ENCODE data around the gene CDC27.

CDC27 gene

GRCh38 chr17:47120521-47121095, 68.5 kb downstream of the CDC27 start:
- no peak for DNase-seq (ENCODE audit: low read depth in 1 of 2, low spot score in 1 of 2)
- H3K27ac ChIP-seq (replicated peaks): no peak overlapping the region
- no peaks in the 10 kb centered on the region for H3K27me3 ChIP-seq (ENCODE audit: insufficient read depth, poor library complexity, severe bottlenecking)
- no peak overlapping the region for H3K4me3 ChIP-seq (replicated peaks; ENCODE audit: insufficient read depth, low read length)
- TF ChIP-seq POLR2AphosphoS5 (IDR thresholded peaks at IDR 0.05; ENCODE audit: low read depth): no peak
- TF ChIP-seq GABPA (IDR thresholded peaks at IDR 0.05; ENCODE audit: low read depth): no peak
- TF ChIP-seq, protein P1, sequence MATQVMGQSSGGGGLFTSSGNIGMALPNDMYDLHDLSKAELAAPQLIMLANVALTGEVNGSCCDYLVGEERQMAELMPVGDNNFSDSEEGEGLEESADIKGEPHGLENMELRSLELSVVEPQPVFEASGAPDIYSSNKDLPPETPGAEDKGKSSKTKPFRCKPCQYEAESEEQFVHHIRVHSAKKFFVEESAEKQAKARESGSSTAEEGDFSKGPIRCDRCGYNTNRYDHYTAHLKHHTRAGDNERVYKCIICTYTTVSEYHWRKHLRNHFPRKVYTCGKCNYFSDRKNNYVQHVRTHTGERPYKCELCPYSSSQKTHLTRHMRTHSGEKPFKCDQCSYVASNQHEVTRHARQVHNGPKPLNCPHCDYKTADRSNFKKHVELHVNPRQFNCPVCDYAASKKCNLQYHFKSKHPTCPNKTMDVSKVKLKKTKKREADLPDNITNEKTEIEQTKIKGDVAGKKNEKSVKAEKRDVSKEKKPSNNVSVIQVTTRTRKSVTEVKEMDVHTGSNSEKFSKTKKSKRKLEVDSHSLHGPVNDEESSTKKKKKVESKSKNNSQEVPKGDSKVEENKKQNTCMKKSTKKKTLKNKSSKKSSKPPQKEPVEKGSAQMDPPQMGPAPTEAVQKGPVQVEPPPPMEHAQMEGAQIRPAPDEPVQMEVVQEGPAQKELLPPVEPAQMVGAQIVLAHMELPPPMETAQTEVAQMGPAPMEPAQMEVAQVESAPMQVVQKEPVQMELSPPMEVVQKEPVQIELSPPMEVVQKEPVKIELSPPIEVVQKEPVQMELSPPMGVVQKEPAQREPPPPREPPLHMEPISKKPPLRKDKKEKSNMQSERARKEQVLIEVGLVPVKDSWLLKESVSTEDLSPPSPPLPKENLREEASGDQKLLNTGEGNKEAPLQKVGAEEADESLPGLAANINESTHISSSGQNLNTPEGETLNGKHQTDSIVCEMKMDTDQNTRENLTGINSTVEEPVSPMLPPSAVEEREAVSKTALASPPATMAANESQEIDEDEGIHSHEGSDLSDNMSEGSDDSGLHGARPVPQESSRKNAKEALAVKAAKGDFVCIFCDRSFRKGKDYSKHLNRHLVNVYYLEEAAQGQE (IDR thresholded peaks at IDR 0.05; ENCODE audit: insufficient replicate concordance, low read depth): no peak
- no peak for TF ChIP-seq CTCF (IDR thresholded peaks at IDR 0.05; ENCODE audit: insufficient read depth, low read length)
- TF ChIP-seq SPI1 (IDR thresholded peaks at IDR 0.05; ENCODE audit: borderline replicate concordance, low read depth): no peak

DNA sequence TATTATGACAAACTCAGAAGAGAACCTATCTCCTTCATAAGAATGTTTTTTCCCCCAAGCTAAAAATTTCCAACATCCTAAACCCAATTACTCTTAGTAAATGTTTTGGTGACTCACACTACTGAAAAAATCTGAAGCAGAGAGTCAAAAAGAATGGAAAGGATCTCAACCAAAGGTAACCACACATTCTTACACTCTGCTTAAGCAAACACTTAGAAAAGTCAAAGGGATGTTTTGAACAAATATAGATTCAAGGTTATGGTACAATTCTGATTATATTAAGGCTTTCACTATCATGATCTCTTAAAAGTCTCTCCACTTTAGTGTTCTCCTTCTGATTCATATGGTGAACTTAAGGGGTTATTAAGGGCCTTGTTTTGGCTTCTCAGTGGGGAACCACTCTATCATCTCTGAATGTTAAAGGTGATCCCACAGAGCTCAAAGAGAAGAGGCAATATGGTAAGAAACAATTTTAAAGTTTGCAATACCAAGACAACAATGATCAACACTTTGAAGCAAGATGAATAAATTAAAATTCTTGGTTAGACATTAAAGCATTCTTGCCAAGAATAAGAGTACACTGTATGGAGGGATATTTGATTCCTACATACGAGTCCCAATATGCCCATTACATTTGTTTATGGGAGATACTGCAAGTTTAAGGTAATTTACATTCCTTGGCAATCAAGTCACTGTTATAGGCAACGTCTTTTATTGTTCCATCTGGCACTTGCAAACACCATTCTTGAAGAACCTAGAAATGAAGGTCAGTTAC, 69.2 kb downstream of the CDC27 start:
- TF ChIP-seq, protein P1 (IDR thresholded peaks at IDR 0.05; ENCODE audit: insufficient replicate concordance, low read depth): no peak
- TF ChIP-seq SPI1 (IDR thresholded peaks at IDR 0.05; ENCODE audit: borderline replicate concordance, low read depth) (no peak), GABPA (IDR thresholded peaks at IDR 0.05; ENCODE audit: low read depth) (no peak), CTCF (IDR thresholded peaks at IDR 0.05; ENCODE audit: insufficient read depth, low read length) (no peak), POLR2AphosphoS5 (IDR thresholded peaks at IDR 0.05; ENCODE audit: low read depth) (no peak)
- no peak overlapping the region for H3K27ac ChIP-seq (replicated peaks)
- H3K4me3 ChIP-seq (replicated peaks; ENCODE audit: insufficient read depth, low read length): no peak overlapping the region
- DNase-seq (ENCODE audit: low read depth in 1 of 2, low spot score in 1 of 2): no peak
- no peaks in the 10 kb centered on the region for H3K27me3 ChIP-seq (ENCODE audit: insufficient read depth, poor library complexity, severe bottlenecking)

DNA sequence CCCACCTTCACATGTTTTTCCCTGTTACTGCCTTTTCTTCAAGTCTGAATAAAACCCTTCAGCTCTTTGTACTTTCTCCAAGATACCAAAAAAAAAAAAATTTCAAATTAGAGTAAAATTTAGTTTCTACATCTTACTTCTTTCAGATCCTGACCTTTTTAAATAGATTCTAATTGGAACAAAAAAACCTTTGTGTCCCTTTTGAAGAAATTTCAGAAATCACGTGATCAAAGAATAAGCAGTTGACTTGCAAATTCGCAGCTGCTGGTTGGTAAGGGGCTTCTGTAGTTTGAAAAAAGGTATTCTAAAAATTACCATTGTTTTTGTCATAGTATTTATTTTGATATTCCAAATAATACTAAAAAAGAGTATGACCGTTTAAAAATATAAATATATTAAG, 71.7 kb downstream of the CDC27 start:
- Histone ChIP-seq H3K27me3 (ENCODE audit: insufficient read depth, poor library complexity, severe bottlenecking) (no peaks in the 10 kb centered on the region), H3K4me3 (replicated peaks; ENCODE audit: insufficient read depth, low read length) (no peak overlapping the region), H3K27ac (replicated peaks) (no peak overlapping the region)
- no peak for DNase-seq (ENCODE audit: low read depth in 1 of 2, low spot score in 1 of 2)
- TF ChIP-seq, protein P1 (IDR thresholded peaks at IDR 0.05; ENCODE audit: insufficient replicate concordance, low read depth): no peak
- TF ChIP-seq GABPA (IDR thresholded peaks at IDR 0.05; ENCODE audit: low read depth) (no peak), SPI1 (IDR thresholded peaks at IDR 0.05; ENCODE audit: borderline replicate concordance, low read depth) (no peak), POLR2AphosphoS5 (IDR thresholded peaks at IDR 0.05; ENCODE audit: low read depth) (no peak), CTCF (IDR thresholded peaks at IDR 0.05; ENCODE audit: insufficient read depth, low read length) (no peak)
